Neural progenitor cell (in vitro differentiated cells): ENCODE measurements around the gene RAPGEF5. TPM values are rescaled to one million over a fixed set of nuclear protein-coding genes. Genes with fewer than 3 reads are reported as not detected.

Experiments used
- DNase-seq: peaks from one replicate; pipeline ENCODE4 v3.0.0-alpha.2; 2016; ENCODE audit warnings: low spot score
- H2AFZ ChIP-seq: fragments of 200-600 bp; sonication (generic); replicated peaks from 2 replicates; pipeline ENCODE4 v1.6.1; 2016; ENCODE audit warnings: antibody characterized with exemption
- H3F3A ChIP-seq: fragments of 200-600 bp; sonication (generic); 2 replicates; pipeline ENCODE4 v1.6.1; 2016; ENCODE audit warnings: antibody characterized with exemption, low read depth
- H3K27ac ChIP-seq: fragments of 200-600 bp; sonication (generic); 2 replicates; pipeline ENCODE4 v1.5.1; 2016; ENCODE audit warnings: mild to moderate bottlenecking
- H3K27me3 ChIP-seq: fragments of 200-600 bp; sonication (generic); 2 replicates; pipeline ENCODE4 v1.6.1; 2016; ENCODE audit warnings: mild to moderate bottlenecking, moderate library complexity
- H3K36me3 ChIP-seq: fragments of 200-600 bp; sonication (generic); 2 replicates; pipeline ENCODE4 v1.5.1; 2016
- H3K4me1 ChIP-seq: fragments of 200-600 bp; sonication (generic); 2 replicates; pipeline ENCODE4 v1.6.1; 2016; ENCODE audit warnings: mixed run types
- H3K4me2 ChIP-seq: fragments of 200-600 bp; sonication (generic); 2 replicates; pipeline ENCODE4 v1.6.1; 2016
- H3K4me3 ChIP-seq: fragments of 200-600 bp; sonication (generic); 2 replicates; pipeline ENCODE4 v1.5.1; 2016
- H3K79me2 ChIP-seq: fragments of 200-600 bp; sonication (generic); 2 replicates; pipeline ENCODE4 v1.6.1; 2016; ENCODE audit warnings: low read depth
- H3K9ac ChIP-seq: fragments of 200-600 bp; sonication (generic); 2 replicates; pipeline ENCODE4 v1.6.1; 2016
- H3K9me3 ChIP-seq: fragments of 200-600 bp; sonication (generic); 2 replicates; pipeline ENCODE4 v1.5.1; 2016; ENCODE audit warnings: low read depth
- H4K20me1 ChIP-seq: fragments of 200-600 bp; sonication (generic); 2 replicates; pipeline ENCODE4 v1.6.1; 2016; ENCODE audit warnings: low read depth
- H3K27ac Mint-ChIP-seq: 3 replicates; pipeline ENCODE4 v1.8.0; 2021; ENCODE audit warnings: mixed read lengths
- H3K27me3 Mint-ChIP-seq: 2 replicates; pipeline ENCODE4 v1.8.0; 2022; ENCODE audit warnings: low read depth, mild to moderate bottlenecking, inconsistent platforms, moderate library complexity, mixed read lengths; ENCODE audit not compliant: insufficient read depth
- H3K36me3 Mint-ChIP-seq: 3 replicates; pipeline ENCODE4 v1.8.0; 2021; ENCODE audit warnings: mixed read lengths
- H3K4me1 Mint-ChIP-seq: 3 replicates; pipeline ENCODE4 v1.8.0; 2021; ENCODE audit warnings: mixed read lengths
- H3K4me3 Mint-ChIP-seq: 3 replicates; pipeline ENCODE4 v1.8.0; 2021; ENCODE audit warnings: mild to moderate bottlenecking, moderate library complexity, mixed read lengths
- H3K9me3 Mint-ChIP-seq: 3 replicates; pipeline ENCODE4 v1.8.0; 2020; ENCODE audit warnings: mixed read lengths
- CTCF ChIP-seq: fragments of 200-600 bp; sonication (generic); IDR thresholded peaks from 2 replicates; pipeline ENCODE4 v1.5.1; 2017; ENCODE audit warnings: antibody characterized with exemption, mild to moderate bottlenecking
- EZH2 ChIP-seq: fragments of 200-600 bp; sonication (generic); IDR thresholded peaks from 2 replicates; pipeline ENCODE4 v1.6.1; 2017; ENCODE audit warnings: antibody characterized with exemption, mild to moderate bottlenecking, moderate library complexity
- EZH2phosphoT487 ChIP-seq: fragments of 200-600 bp; sonication (generic); IDR thresholded peaks from 2 replicates; pipeline ENCODE4 v1.6.1; 2017; ENCODE audit warnings: antibody characterized with exemption
- small RNA-seq: library from RNA; depleted of rRNA; stranded (forward); fragments of <200 nt; gene quantifications from one replicate; pipeline ENCODE3, GENCODE V24; 2015
- total RNA-seq: library from RNA; depleted of rRNA; stranded (reverse); fragments of >200 nt; gene quantifications from 2 replicates; pipeline ENCODE4 v1.2.3, GENCODE V29; 2015; ENCODE audit warnings: low replicate concordance

The RAPGEF5 gene
- total RNA-seq, 1 donor from 2014 or later, result 5.7 TPM

GRCh38 chr7:22075561-22075960 lies 281.4 kb downstream of the RAPGEF5 start:
- no peaks in the 10 kb centered on the region for H3K79me2 ChIP-seq
- no peak for TF ChIP-seq CTCF
- no peak for TF ChIP-seq EZH2phosphoT487
- TF ChIP-seq EZH2, result no peak
- Mint-ChIP-seq H3K36me3 (no peaks in the 10 kb centered on the region), H3K27ac (no peak overlapping the region), H3K9me3 (peaks cover 3% of the 10 kb centered on the region), H3K4me1 (peaks cover 6% of the 10 kb centered on the region), H3K4me3 (no peak overlapping the region), H3K27me3 (peaks cover 5% of the 10 kb centered on the region)
- H3K4me1 ChIP-seq, result peaks cover 6% of the 10 kb centered on the region
- no peaks in the 10 kb centered on the region for H4K20me1 ChIP-seq
- no peaks in the 10 kb centered on the region for H3K9me3 ChIP-seq
- no peak overlapping the region for H3K9ac ChIP-seq
- H3K27me3 ChIP-seq, result no peaks in the 10 kb centered on the region
- H3K36me3 ChIP-seq, result no peaks in the 10 kb centered on the region
- H2AFZ ChIP-seq, result no peak overlapping the region
- no peak overlapping the region for H3K27ac ChIP-seq
- no peaks in the 10 kb centered on the region for H3F3A ChIP-seq
- no peak overlapping the region for H3K4me2 ChIP-seq
- no peak for DNase-seq
- H3K4me3 ChIP-seq, result no peak overlapping the region

- H3K36me3 Mint-ChIP-seq, result no peaks in the 10 kb centered on the region
- H3K9me3 ChIP-seq, result no peaks in the 10 kb centered on the region
- H3K4me1 Mint-ChIP-seq, result peaks cover 6% of the 10 kb centered on the region
- no peak overlapping the region for H3K9ac ChIP-seq
- no peak overlapping the region for H3K4me2 ChIP-seq
- no peak for DNase-seq
- H3K27ac Mint-ChIP-seq, result no peak overlapping the region
- H3K79me2 ChIP-seq, result no peaks in the 10 kb centered on the region
- TF ChIP-seq CTCF, result no peak
- no peak for TF ChIP-seq EZH2phosphoT487
- TF ChIP-seq EZH2, result no peak
- no peaks in the 10 kb centered on the region for H4K20me1 ChIP-seq
- no peak overlapping the region for H2AFZ ChIP-seq
- no peak overlapping the region for H3K27ac ChIP-seq
- no peaks in the 10 kb centered on the region for H3F3A ChIP-seq
- peaks cover 6% of the 10 kb centered on the region for H3K4me1 ChIP-seq
- no peaks in the 10 kb centered on the region for H3K27me3 ChIP-seq
- no peaks in the 10 kb centered on the region for H3K36me3 ChIP-seq
- no peak overlapping the region for H3K4me3 ChIP-seq
- no peak overlapping the region for H3K4me3 Mint-ChIP-seq
- H3K9me3 Mint-ChIP-seq, result no peaks in the 10 kb centered on the region
- H3K27me3 Mint-ChIP-seq, result no peaks in the 10 kb centered on the region
Measured at GRCh38 chr7:22074897-22075296, 282.1 kb downstream of the RAPGEF5 start.

Small RNA genes lying within 50 kb of the gene (small RNA-seq; reads per million reads assigned to genes)
- gene RNA5SP227, result not detected

Other genes starting within 250 kb of the RAPGEF5 start
- 1.6 and 3.0 TPM in 2 replicates for gene STEAP1B, start 143.0 kb upstream of the RAPGEF5 start, total RNA-seq